Body of pancreas (tissue), 4 donors: ENCODE data around the gene FAM13B.

Experiments used
- POLR2A ChIP-seq, 3 donors: fragments of 450-650 bp; IDR thresholded peaks; one replicate each; pipeline ENCODE4 v1.6.1; 2016; ENCODE audit warnings: antibody characterized with exemption in 3 of 3, mild to moderate bottlenecking in 2 of 3
- TF ChIP-seq, protein P1 (sequence below), 7 experiments: fragments of 450-650 bp in 4 of 7; fragments of 200-600 bp in 3 of 7; sonication (generic) in 3 of 7; IDR thresholded peaks; one replicate each; pipeline ENCODE4 v1.5.1; 2016 to 2019; ENCODE audit warnings: antibody characterized with exemption in 7 of 7

GRCh38 chr5:138053554-138053953 lies 20.7 kb upstream of the FAM13B start:
- TF ChIP-seq, protein P1, sequence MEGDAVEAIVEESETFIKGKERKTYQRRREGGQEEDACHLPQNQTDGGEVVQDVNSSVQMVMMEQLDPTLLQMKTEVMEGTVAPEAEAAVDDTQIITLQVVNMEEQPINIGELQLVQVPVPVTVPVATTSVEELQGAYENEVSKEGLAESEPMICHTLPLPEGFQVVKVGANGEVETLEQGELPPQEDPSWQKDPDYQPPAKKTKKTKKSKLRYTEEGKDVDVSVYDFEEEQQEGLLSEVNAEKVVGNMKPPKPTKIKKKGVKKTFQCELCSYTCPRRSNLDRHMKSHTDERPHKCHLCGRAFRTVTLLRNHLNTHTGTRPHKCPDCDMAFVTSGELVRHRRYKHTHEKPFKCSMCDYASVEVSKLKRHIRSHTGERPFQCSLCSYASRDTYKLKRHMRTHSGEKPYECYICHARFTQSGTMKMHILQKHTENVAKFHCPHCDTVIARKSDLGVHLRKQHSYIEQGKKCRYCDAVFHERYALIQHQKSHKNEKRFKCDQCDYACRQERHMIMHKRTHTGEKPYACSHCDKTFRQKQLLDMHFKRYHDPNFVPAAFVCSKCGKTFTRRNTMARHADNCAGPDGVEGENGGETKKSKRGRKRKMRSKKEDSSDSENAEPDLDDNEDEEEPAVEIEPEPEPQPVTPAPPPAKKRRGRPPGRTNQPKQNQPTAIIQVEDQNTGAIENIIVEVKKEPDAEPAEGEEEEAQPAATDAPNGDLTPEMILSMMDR (IDR thresholded peaks at IDR 0.05), result no peak
- no peak for TF ChIP-seq POLR2A (IDR thresholded peaks at IDR 0.05)
